8988T (cell line): ENCODE data around the gene RASSF3.

ENCODE experiments used
- DNase-seq: peaks from one replicate; pipeline ENCODE4 v3.0.0; 2011

RASSF3 gene

DNA sequence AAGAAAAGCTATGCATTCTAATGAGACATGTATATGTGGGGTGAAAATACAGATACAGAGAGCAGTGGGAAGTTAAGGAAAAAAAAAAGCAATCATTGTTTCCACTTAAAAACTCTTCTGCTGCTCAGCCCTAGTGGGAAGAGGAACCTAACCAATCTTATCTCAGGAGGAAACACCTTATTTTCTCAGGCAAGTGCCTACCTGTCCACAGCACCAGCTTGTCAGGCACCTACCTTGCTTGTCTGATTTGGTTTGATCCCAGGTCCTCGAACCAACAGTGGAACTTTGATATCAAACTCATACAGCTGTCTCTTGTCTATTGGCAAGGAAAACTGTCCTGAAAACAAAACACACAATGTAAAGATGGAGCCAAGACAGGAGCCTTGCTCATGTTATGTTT, 126.5 kb downstream of the RASSF3 start:
- DNase-seq: no peak

- DNase-seq: no peak
Observed at GRCh38 chr12:64737539-64737938, 127.2 kb downstream of the RASSF3 start.

GRCh38 chr12:64739778-64740177, 129.5 kb downstream of the RASSF3 start:
- DNase-seq: no peak

GRCh38 chr12:64740646-64741045, 130.4 kb downstream of the RASSF3 start:
- DNase-seq: no peak

- no peak for DNase-seq
Observed at GRCh38 chr12:64742416-64742815, 132.1 kb downstream of the RASSF3 start.

- no peak for DNase-seq
Observed at GRCh38 chr12:64743206-64743605, 132.9 kb downstream of the RASSF3 start.

- no peak for DNase-seq
Observed at GRCh38 chr12:64744422-64745258, 134.3 kb downstream of the RASSF3 start.

DNA sequence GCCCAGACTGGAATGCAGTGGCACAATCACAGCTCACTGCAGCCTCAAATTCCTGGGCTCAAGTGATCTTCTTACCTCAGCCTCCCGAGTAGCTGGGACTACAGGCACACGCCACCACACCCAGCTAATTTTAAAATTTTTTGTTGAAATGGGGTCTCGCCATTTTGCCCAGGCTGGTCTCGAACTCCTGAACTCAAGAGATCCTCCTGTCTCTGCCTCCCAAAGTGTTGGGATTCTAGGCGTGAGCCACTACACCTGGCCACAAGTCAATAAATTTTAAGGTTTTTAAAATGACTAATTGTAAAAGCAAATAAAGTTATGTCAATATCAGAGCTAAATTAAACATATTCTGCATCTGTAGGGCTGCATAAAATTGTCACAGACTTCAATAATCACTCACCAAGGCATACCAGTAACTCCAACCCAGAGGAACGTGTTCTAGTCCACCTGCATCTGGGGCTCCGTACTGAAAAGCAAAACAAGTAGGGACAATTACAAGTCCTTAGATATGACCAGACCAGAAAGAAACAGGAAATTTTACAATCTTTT, 135.0 kb downstream of the RASSF3 start:
- DNase-seq: no peak

- no peak for DNase-seq
Observed at GRCh38 chr12:64745980-64746379, 135.7 kb downstream of the RASSF3 start.

GRCh38 chr12:64746663-64747062, 136.4 kb downstream of the RASSF3 start:
- no peak for DNase-seq
